Neural cell (in vitro differentiated cells): ENCODE measurements around the gene PIGBOS1. TPM values are rescaled to one million over a fixed set of nuclear protein-coding genes. Genes with fewer than 3 reads are reported as not detected.

Experiments
- polyA plus RNA-seq: library from polyadenylated mRNA; depleted of rRNA; stranded (reverse); fragments of >200 nt; gene quantifications from 2 replicates; pipeline ENCODE4 v1.2.3, GENCODE V29; 2014

The PIGBOS1 gene
- polyA plus RNA-seq, 1 donor from 2014 or later = 16.4 TPM

Other genes with a start within 250 kb of the PIGBOS1 start
- gene RSL24D1, start 122.2 kb downstream of the PIGBOS1 start, polyA plus RNA-seq = 184 and 227 TPM in 2 replicates
- gene RAB27A, start 29.3 kb downstream of the PIGBOS1 start, polyA plus RNA-seq = 3.7 and 3.9 TPM in 2 replicates
- 2.6 and 8.1 TPM in 2 replicates for gene PIGB, start 99 bp upstream of the PIGBOS1 start, polyA plus RNA-seq
- gene CCPG1, start 89.2 kb upstream of the PIGBOS1 start, polyA plus RNA-seq = 52.6 and 64.2 TPM in 2 replicates
- 10.2 and 13.1 TPM in 2 replicates for gene PIERCE2, start 89.4 kb upstream of the PIGBOS1 start, polyA plus RNA-seq
- gene DNAAF4, start 189.1 kb upstream of the PIGBOS1 start, polyA plus RNA-seq = 8.5 and 16.9 TPM in 2 replicates